Left renal pelvis (tissue), 4 donors: Measurements from ENCODE around the gene DDX50. TPM values are rescaled to one million over a fixed set of nuclear protein-coding genes. Genes with fewer than 3 reads are reported as not detected.
A peak's percentile ranks its signal among the peaks of the same experiment; 100 is the strongest.
"Not testable (repeated sequence)": the region's sequence is repeated elsewhere in the genome, so short reads cannot be mapped to it uniquely, and the experiment has no call there.

Source experiments
- DNase-seq, 4 donors: peaks; one replicate each; pipeline ENCODE4 v3.0.0-alpha.2; 2013; ENCODE audit warnings: low read depth in 4 of 4, low spot score in 3 of 4
- polyA plus RNA-seq, 4 donors: library from polyadenylated mRNA; unstranded; fragments of 120-200 nt; gene quantifications; one replicate each; pipeline ENCODE4 v1.2.1, GENCODE V29; 2013; ENCODE audit not compliant: insufficient read length in 4 of 4

Gene DDX50
- polyA plus RNA-seq, 4 donors: 60.7 to 74.6 (median 66.1) TPM

DNA sequence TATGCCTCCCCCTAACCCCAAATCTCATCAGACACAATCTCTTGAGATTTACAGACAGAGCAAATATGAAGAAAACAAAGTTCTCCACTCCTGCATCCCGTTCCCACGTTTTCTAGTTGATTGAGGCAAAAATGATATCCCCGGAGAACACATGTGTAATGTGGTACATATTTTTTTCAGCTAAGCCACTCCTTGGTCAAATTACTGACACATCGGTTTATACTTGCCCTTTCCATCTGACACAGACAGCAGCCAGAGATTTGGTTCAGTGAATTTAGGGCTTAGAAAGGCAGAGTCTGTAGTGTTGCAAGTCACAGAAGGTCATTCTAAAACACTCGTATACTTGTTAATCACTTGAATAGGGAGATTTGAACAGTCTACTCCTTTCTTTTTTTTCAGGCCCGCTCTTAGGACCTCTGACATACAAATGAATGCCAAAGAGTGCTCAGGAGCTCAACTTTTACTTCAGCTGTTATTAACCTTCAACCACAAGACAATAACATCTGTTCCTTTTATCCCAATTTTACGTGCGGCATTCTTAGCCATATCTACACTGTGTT lies 1.8 kb upstream of the DDX50 start:
- DNase-seq: no peak

DNA sequence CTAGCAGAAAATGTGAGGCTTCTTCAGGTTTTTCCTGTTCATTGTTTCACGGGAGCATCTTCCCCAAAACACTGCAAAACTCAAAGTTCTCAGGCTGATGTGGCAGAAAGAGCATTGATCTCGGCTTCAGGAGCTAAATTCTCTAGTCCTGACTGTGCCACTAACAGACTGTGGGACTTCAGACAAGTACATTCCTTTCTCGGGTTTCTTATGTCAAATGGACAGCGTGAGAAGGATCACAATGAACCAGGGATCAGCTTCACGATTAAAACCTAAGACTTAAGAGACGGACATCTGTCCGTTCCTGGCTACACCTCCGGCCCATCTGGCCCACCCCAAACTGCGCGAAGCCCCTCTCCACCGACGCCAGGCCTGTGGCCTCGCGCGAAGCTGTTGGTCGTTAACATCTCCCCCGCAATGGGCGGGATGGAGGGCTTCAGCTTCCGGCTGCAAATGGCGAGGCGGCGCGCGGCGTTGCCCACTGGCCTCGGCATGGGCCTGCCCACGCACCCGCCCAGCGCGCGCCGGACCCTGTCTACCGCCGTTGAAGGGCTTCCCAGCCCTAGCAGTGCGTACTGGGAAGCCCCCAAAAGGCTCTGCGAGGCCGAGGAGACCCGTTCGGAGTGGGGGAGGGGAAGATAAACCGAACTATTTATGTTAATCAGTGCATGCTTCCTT lies 549 bp upstream of the DDX50 start:
- no peak for DNase-seq

DNA sequence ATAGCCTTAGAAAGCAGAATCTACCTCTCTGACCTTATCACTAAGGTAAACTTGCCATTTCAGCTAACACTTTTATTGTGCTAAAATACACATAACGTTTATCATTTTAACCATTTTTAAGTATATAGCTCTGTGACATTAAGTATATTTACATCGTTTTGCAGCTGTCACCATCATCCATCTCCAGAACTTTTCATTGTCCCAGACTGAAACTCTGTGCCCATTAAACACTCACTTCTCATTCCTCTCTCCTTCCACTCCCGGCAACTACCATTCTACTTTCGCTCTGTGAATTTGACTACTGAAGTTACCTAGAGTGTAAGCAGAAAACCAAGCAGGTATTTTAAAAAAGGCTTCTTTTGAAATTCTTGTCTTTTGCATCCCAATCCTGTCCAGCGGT lies 1.3 kb downstream of the DDX50 start:
- no peak for DNase-seq

DNA sequence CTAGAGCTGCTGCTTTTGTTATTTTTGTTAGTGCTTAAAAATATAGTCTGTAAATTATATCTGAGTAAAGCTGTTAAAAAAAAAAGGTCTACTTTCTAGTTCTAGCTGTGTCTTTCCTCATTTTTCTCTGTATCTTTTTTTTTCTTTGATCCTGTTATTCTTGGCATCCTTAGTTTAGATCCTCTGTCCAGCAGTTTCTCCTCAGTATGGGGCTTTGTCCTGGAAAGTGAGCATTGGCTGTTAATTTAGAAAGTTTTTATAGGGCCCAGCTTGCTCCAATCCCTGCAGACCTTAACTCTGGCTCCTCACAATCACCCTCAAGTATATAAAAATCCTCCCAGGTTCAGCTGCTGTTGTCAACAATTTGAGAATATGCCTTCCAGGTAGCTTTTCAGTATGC lies 23.5 kb downstream of the DDX50 start:
- peak in 1 of 4 donors; percentile 20 for DNase-seq

DNA sequence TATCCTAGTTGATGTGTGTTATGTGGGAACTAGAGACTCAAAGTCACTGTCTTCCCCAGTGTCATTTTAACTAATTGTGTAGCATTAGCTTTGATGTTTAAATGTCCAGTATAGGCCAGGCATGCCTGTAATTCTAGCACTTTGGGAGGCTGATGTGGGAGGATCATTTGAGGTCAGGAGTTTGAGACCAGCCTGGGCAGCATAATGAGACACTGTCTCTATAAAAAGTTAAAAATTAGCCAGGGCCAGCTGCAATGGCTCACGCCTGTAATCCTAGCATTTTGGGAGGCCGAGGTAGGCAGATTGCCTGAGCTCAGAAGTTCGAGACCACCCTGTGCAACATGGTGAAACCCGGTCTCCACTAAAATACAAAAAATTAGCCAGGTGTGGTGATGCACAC lies 24.4 kb downstream of the DDX50 start:
- no peak for DNase-seq

DNA sequence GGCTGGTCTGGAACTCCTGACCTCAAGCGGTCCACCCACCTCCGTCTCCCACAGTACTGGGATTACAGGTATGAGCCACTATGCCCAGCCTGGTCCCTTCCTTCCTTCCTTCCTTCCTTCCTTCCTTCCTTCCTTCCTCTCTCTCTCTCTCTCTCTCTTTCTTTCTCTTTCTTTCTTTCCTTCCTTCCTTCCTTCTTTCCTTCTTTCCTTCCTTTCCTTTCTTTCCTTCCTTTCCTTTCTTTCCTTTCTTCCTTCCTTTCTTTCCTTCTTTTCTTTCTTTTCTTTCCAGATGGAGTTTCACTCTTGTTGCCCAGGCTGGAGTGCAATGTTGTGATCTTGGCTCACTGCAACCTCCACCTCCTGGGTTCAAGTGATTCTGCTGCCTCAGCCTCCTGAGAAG lies 28.0 kb downstream of the DDX50 start:
- not testable (repeated sequence) for DNase-seq

DNA sequence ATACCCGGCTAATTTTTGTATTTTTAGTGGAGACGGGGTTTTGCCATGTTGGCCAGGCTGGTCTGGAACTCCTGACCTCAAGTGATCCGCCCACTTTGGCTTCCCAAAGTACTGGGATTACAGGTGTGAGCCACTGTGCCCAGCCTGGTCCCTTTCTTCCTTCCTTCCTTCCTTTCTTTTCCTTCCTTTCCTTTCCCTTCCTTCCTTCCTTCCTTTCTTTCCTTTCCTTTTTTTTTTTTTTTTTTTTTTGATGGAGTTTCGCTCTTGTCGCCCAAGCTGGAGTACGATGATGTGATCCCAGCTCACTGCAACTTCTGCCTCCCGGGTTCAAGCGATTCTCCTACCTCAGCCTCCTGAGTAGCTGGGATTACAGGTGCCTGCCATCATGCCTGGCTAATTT lies 28.8 kb downstream of the DDX50 start:
- DNase-seq: not testable (repeated sequence)

DNA sequence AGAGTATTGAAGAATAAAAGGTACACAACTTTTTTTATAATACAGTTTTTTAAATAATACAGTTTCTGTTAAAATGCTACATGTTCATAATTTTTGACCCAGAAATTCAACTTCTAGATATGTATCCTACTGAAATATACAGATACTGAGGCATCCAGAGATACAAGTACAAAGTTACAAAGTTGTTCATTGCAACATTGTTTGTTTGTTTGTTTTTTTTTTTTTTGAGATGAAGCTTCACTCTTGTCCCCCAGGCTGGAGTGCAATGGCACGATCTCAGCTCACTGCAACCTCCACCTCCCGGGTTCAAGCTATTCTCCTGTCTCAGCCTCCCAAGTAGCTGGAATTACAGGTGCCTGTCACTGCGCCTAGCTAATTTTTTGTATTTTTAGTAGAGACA lies 31.7 kb downstream of the DDX50 start:
- DNase-seq: not testable (repeated sequence)

DNA sequence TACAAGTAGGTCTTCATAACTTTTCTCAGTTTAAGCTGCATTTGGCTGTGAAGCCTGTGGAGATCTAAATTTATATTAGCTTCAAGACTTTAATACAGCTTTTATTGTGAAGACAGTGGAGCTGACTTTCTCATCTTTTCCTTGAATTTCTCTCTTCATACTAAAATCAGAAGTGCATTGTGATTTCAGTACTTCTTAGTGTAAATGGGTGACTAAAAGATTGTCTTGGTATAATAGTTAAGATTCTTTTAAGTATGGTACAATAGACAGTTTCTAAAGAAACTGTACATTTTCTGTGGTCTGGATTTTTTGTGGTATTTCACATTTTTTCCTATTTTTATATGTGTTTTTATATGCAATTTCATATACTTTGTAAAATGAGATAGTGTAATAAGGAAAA lies 33.9 kb downstream of the DDX50 start:
- no peak for DNase-seq

DNA sequence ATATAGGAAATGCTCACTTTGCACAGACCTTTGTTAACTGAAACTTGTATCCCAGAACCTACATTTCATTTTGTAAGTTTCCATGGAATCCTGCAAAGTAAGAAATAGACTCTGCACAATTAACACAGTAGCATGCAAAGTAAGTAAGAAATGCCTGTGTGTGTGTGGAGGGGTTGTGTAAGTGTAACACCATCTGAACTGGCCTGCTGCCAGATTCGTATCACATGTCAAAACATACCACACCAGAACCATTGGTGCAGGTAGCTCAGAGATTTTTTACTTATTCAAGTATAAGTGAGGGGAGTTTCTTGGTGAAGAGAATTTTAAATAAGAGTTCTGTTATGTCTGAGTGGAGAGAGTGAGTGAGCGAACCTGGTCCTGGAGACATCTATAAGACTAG lies 37.0 kb downstream of the DDX50 start:
- DNase-seq: no peak

DNA sequence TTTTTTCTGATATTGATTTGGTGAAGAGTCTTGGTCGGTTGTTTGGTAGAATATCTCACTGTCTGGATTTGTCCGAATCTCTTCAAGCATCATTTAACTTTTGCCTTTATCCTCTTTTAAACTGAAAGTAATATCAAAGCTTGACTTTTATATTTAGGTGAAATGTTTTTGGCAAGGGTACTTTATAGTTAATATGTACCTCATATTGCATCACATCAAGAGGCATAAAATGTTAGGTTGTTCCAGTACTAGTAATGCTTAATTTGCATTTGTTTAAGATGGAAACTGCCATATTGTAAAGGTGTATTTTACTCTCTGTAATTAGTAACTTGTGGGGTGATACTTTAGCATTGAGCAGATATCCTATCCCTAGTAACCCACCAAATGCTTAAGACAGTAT lies 37.8 kb downstream of the DDX50 start:
- DNase-seq: no peak

DNA sequence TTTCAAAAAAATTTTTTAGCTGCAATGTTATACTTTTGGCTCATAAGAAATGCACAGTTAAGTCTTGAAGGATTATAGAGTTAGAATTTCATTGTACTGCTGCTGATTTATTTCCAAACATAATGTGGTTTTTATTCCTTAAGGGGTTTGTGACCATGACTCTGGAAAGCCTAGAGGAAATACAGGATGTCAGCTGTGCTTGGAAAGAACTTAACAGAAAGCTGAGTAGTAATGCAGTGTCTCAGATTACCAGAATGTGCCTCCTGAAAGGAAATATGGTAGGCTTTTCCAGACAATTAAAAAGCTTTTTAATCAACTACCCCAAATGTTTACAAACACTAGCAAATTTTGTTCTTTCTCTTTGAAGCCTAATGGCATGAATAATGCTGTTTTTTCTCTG lies 39.8 kb downstream of the DDX50 start:
- DNase-seq: not testable (repeated sequence)

DNA sequence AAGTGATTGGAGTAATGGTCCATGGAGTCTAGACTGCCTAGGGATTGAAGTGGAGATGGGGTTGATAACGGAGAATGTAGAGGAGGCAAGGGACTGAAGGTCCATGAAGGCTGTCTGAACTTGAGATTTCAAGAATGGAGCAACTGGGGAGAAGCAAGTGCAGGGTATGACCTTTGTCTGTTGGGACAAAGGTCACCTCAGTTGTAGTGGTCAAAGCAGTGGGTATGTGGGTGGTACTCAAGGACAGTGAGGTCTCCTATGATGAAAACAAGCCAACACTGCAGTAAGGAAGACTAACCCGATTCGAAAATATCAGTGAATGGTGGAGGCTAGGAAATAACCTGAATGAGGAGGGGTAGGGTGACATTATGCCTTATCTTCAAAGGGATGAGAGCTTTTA lies 49.5 kb downstream of the DDX50 start:
- DNase-seq: no peak

DNA sequence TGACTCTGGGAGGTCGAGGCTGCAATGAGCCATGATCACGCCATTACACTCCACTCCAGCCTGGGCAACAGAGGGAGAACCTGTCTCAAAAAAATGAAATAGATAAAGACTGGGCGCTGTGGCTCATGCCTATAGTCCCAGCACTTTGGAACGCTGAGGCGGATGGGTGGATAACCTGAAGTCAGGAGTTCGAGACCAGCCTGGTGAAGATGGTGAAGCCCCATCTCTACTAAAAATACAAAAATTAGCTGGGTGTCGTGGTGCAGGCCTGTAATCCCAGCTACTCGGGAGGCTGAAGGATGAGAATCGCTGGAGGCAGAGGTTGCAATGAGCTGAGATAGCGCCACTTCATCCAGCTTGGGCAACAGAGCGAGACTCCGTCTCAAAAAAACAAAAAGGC lies 53.8 kb downstream of the DDX50 start:
- no peak for DNase-seq

DNA sequence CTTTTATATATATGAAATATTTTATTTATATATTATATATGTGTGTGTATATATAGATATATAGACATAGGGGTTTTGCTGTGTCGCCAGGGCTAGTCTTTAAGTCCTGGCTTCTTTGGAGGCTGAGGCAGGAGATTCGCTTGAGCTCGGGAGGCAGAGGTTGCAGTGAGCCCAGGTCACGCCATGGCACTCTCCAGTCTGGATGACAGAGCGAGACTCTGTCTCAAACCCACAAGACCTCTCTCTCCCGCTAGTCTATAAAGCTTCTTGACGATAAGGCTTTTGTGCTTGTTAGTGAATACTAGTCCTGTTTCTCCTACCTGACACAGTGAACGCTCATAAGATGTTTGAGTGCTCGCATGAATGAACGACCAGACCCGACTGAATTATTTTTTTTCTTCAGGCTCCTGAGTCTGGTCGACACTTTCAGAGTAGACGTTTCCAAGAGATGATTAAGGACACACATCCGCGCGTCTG lies 54.3 kb downstream of the DDX50 start:
- DNase-seq: no peak

DNA sequence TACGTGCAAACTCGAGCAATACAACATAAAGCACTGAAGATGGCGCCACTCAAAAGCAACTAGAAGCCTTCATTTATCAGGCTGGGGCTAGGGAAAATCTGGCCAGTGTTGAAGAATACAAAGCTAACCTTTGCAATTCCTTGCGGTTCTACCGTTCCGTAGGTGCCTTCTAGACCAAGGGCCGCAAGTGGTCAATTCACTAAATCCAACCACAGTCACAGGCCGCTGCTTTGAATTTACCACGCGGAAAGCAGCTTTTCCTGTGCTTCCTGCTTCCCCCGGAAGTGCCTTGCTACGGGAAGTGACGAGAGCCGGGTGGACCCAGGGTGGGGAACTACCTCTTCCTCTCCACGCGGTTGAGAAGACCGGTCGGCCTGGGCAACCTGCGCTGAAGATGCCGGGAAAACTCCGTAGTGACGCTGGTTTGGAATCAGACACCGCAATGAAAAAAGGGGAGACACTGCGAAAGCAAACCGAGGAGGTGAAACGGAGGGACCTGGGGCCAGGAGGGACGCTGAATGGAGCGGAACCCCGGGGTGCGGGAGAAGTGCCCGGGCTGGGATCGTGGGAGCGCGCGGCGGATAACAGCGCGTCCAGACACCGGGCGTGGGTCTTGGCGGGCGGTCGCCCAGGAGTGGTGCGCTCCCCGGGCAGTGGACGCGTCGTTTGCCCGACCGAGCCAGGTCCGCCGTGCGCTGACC lies 54.9 kb downstream of the DDX50 start, which contains the start of gene DDX21:
DDX21 (plus strand) TSS at position 339 of the 701 bp plus-strand sequence; CDS start at position 395, 56 bp downstream.
- DNase-seq: peak; percentile 76 to 90 (median 84)

DNA sequence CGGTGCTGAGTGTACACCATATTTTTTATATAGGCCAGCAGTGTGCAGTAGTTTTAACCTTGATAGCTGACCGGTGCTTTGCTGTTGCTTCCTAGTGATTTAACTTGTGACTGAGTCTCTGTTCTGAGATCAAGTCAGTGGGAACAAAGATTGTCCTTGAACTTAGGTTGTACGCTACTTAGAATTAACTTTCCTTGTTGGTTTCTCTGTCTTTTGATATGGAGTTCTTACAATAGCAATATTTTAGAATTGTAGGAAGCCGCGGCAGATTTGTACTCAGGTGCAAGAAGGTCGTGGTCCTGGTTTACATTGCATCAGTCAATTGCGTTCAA lies 56.1 kb downstream of the DDX50 start:
- no peak for DNase-seq

DNA sequence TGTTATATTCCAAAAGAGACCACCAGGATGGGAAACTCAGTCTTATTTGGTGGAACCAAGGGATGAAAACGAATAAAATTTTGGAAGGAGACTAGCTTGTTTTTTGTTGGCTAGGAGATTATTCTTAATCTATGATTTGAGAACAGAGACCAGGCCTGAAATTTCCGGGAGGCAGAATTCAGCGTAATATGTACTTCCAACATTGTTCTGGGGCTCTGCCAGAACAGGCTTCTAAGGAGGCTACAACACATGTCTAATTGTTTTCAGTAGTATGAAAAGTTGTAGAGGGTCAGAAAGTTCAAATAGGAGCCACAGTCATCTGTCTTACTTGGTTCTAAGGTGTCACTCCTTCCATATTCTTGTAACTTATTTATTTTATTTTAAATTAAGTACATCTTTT lies 56.5 kb downstream of the DDX50 start:
- no peak for DNase-seq

DNA sequence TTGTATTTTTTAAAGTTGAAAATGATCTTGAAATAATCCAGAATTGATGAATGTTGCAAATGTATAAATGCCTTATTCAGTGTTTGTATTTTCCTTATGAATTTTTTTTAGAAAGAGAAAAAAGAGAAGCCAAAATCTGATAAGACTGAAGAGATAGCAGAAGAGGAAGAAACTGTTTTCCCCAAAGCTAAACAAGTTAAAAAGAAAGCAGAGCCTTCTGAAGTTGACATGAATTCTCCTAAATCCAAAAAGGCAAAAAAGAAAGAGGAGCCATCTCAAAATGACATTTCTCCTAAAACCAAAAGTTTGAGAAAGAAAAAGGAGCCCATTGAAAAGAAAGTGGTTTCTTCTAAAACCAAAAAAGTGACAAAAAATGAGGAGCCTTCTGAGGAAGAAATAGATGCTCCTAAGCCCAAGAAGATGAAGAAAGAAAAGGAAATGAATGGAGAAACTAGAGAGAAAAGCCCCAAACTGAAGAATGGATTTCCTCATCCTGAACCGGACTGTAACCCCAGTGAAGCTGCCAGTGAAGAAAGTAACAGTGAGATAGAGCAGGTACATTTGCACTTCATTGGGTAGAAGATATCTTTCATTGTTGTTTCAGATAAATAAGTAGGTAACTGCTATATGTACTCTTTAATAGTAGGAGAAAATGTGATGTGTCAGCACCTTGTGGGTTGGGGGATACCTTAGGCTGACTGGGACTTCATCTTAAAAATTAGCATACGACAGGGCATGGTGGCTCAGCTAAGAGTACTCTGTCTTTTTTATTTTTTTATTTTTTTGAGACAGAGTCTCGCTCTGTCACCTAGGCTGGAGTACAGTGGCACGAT lies 58.8 kb downstream of the DDX50 start:
- no peak for DNase-seq

DNA sequence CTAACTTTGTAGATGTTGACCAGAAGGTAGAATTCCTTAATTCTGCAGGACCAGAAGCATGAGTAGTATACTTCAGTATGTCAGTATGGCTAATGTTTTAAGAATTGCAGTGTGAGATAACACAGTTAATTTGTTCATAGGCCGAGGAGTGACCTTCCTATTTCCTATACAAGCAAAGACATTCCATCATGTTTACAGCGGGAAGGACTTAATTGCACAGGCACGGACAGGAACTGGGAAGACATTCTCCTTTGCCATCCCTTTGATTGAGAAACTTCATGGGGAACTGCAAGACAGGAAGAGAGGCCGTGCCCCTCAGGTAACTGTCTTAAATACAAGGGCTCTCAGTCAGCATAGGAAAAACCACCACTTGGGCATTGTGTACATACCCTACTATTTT lies 62.0 kb downstream of the DDX50 start:
- DNase-seq: no peak

DNA sequence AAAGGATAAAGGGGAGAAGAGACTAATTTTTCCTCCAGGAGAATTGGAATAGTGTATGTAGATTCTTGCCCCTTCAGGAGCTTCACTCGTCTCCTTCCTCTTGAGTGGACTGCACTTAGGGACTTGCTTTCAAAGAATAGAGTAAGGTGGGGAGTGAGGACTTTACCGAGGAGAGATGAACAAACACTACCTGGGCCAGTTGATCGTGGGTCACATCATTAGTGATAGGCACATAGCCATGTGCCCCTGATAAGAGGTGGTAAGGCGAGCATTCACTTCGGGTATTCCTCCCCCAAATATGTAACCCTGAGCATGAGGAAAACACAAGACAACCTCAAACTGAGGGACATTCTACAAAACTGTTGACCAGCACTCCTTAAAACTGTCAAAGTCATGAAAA lies 72.9 kb downstream of the DDX50 start:
- no peak for DNase-seq
